Neuronal stem cell (in vitro differentiated cells): ENCODE data around the gene TPRA1.
A peak's percentile ranks its signal among the peaks of the same experiment; 100 is the strongest.

Experiments used
- DNase-seq: peaks from one replicate; pipeline ENCODE4 v3.0.0-alpha.2; 2013; ENCODE audit warnings: low spot score
- H2AFZ ChIP-seq: one replicate; pipeline ENCODE4 v1.6.1; 2013; ENCODE audit warnings: mild to moderate bottlenecking, low read length, inconsistent platforms
- H2AK5ac ChIP-seq: 2 replicates; pipeline ENCODE4 v1.6.1; 2013; ENCODE audit warnings: low read depth, mild to moderate bottlenecking, inconsistent platforms, low read length, moderate library complexity, mixed read lengths
- H2BK120ac ChIP-seq: 2 replicates; pipeline ENCODE4 v1.6.1; 2013; ENCODE audit warnings: low read depth, mild to moderate bottlenecking, inconsistent platforms, low read length, moderate library complexity, mixed read lengths
- H2BK12ac ChIP-seq: one replicate; pipeline ENCODE4 v1.6.1; 2013; ENCODE audit warnings: low read length, inconsistent platforms
- H2BK15ac ChIP-seq: 2 replicates; pipeline ENCODE4 v1.6.1; 2013; ENCODE audit warnings: mild to moderate bottlenecking, low read length, inconsistent platforms, mixed read lengths
- H2BK5ac ChIP-seq: one replicate; pipeline ENCODE4 v1.6.1; 2013; ENCODE audit warnings: inconsistent platforms, mild to moderate bottlenecking, low read length, moderate library complexity
- H3K14ac ChIP-seq: one replicate; pipeline ENCODE4 v1.6.1; 2013; ENCODE audit warnings: low read length, inconsistent platforms
- H3K18ac ChIP-seq: 2 replicates; pipeline ENCODE4 v1.6.1; 2013; ENCODE audit warnings: low read length, inconsistent platforms
- H3K23ac ChIP-seq: 2 replicates; pipeline ENCODE4 v1.6.1; 2013; ENCODE audit warnings: low read depth, mild to moderate bottlenecking, mixed read lengths, low read length, inconsistent platforms; ENCODE audit not compliant: poor library complexity
- H3K27ac ChIP-seq: replicated peaks from 3 replicates; pipeline ENCODE4 v1.5.1; 2013; ENCODE audit warnings: low read length, inconsistent platforms
- H3K27me3 ChIP-seq, 3 experiments: 2 replicates each; pipeline ENCODE4 v1.6.1; 2013; ENCODE audit warnings: low read length in 3 of 3, mild to moderate bottlenecking in 2 of 3, inconsistent platforms in 1 of 3, low read depth in 1 of 3, mixed read lengths in 1 of 3, moderate library complexity in 1 of 3; ENCODE audit not compliant: control insufficient read depth in 3 of 3, insufficient read depth in 3 of 3
- H3K36me3 ChIP-seq, 2 donors: replicated peaks in 1 of 2; 2 replicates each; pipeline ENCODE4 v1.6.1; 2013; ENCODE audit warnings: low read length in 2 of 2; ENCODE audit not compliant: control insufficient read depth in 2 of 2, insufficient read depth in 2 of 2
- H3K4ac ChIP-seq: 2 replicates; pipeline ENCODE4 v1.6.1; 2013; ENCODE audit warnings: inconsistent platforms, mild to moderate bottlenecking, low read length, moderate library complexity
- H3K4me1 ChIP-seq, 2 donors: 1 replicate in 1 of 2; 2 replicates in 1 of 2; pipeline ENCODE4 v1.6.1; 2013; ENCODE audit warnings: low read length in 2 of 2, low read depth in 1 of 2; ENCODE audit not compliant: control insufficient read depth in 2 of 2, insufficient read depth in 1 of 2
- H3K4me2 ChIP-seq: one replicate; pipeline ENCODE4 v1.6.1; 2013; ENCODE audit warnings: mild to moderate bottlenecking, low read length, inconsistent platforms; ENCODE audit not compliant: insufficient read depth, poor library complexity, severe bottlenecking
- H3K4me3 ChIP-seq, 2 donors: 2 replicates each; pipeline ENCODE4 v1.5.1; 2013; ENCODE audit warnings: low read length in 2 of 2, mild to moderate bottlenecking in 2 of 2, inconsistent platforms in 1 of 2, moderate library complexity in 1 of 2
- H3K79me1 ChIP-seq: one replicate; pipeline ENCODE4 v1.6.1; 2013; ENCODE audit warnings: low read depth, mild to moderate bottlenecking, inconsistent platforms, low read length, moderate library complexity
- H3K9ac ChIP-seq: one replicate; pipeline ENCODE4 v1.6.1; 2013; ENCODE audit warnings: mild to moderate bottlenecking, low read depth, low read length, inconsistent platforms; ENCODE audit not compliant: poor library complexity
- H3K9me3 ChIP-seq, 2 donors: replicated peaks in 1 of 2; 2 replicates each; pipeline versions ENCODE3 to v1.6.1; 2013; ENCODE audit warnings: low read length in 2 of 2, mild to moderate bottlenecking in 2 of 2, inconsistent platforms in 1 of 2, low read depth in 1 of 2, mixed read lengths in 1 of 2, moderate library complexity in 1 of 2; ENCODE audit not compliant: control insufficient read depth in 2 of 2, insufficient read depth in 1 of 2
- H4K8ac ChIP-seq: one replicate; pipeline ENCODE4 v1.6.1; 2013; ENCODE audit warnings: low read depth, mild to moderate bottlenecking, inconsistent platforms, low read length, moderate library complexity
- H4K91ac ChIP-seq: one replicate; pipeline ENCODE4 v1.6.1; 2013; ENCODE audit warnings: low read length, low read depth, mild to moderate bottlenecking, inconsistent platforms; ENCODE audit not compliant: poor library complexity
- WGBS, 2 donors: extraction: QIAGEN DNeasy Blood & Tissue Kit; methylation state at CpG; one replicate each; pipeline ENCODE4 v1.1.7; 2013; ENCODE audit warnings: missing lambda C conversion rate in 2 of 2, mixed read lengths in 1 of 2; ENCODE audit not compliant: insufficient read length in 2 of 2, insufficient replicate concordance in 1 of 2; ENCODE audit errors: extremely low coverage in 2 of 2; 5-methylcytosine and 5-hydroxymethylcytosine counted together

The TPRA1 gene

GRCh38 chr3:127629467-127630403 lies 39.2 kb upstream of the TPRA1 start:
- H3K27me3 ChIP-seq: peaks cover 2 to 20% (median 19%) of the 10 kb centered on the region in 3 experiments
- peak overlapping the region; percentile 60 for H2BK12ac ChIP-seq
- peak overlapping the region; percentile 97 for H2AK5ac ChIP-seq
- no CpG with 5 or more reads among the region's 65 CpGs for WGBS, 2 donors
- peaks cover 11 to 15% of the 10 kb centered on the region in 2 donors for H3K4me1 ChIP-seq
- peak overlapping the region; percentile 93 for H3K9ac ChIP-seq
- no peaks in the 10 kb centered on the region for H3K36me3 ChIP-seq
- no peak overlapping the region for H2BK5ac ChIP-seq
- H3K18ac ChIP-seq: peak overlapping the region; percentile 96
- peak overlapping the region; percentile 1 for H3K4ac ChIP-seq
- H4K8ac ChIP-seq: peak overlapping the region; percentile 54
- H2BK15ac ChIP-seq: peak overlapping the region; percentile 78
- H2BK120ac ChIP-seq: peak overlapping the region; percentile 49
- peak overlapping the region; percentile 83 for H3K23ac ChIP-seq
- peak overlapping the region; percentile 82 for H3K4me2 ChIP-seq
- no peak overlapping the region for H3K27ac ChIP-seq
- peak overlapping the region; percentile 60 to 81 for H3K4me3 ChIP-seq
- peak overlapping the region; percentile 90 for H2AFZ ChIP-seq
- H3K9me3 ChIP-seq: peaks cover 3 to 4% of the 10 kb centered on the region in 2 donors
- H3K14ac ChIP-seq: peak overlapping the region; percentile 98
- no peak for DNase-seq
- peak overlapping the region; percentile 39 for H4K91ac ChIP-seq
- peaks cover 5% of the 10 kb centered on the region for H3K79me1 ChIP-seq

GRCh38 chr3:127628788-127629466 lies 38.4 kb upstream of the TPRA1 start, which contains the start of gene PODXL2:
TSS of gene PODXL2 (plus strand) at chr3:127629185. CDS start at chr3:127629220, 35 bp downstream.
- Histone ChIP-seq H3K4me3 (peak within 1 kb of the TSS; percentile 60 to 81), H3K27me3 (peaks cover 2 to 20% (median 19%) of the 10 kb centered on the region in 3 experiments), H2BK12ac (peak within 1 kb of the TSS; percentile 60), H3K4me2 (peak within 1 kb of the TSS; percentile 82), H3K79me1 (peaks cover 5% of the 10 kb centered on the region), H2AFZ (peak within 1 kb of the TSS; percentile 95), H2BK15ac (peak within 1 kb of the TSS; percentile 78), H2BK5ac (no peak within 1 kb of the TSS), H3K36me3 (peaks cover 0 to 2% of the 10 kb centered on the region in 2 donors), H3K23ac (peak within 1 kb of the TSS; percentile 83), H2BK120ac (peak within 1 kb of the TSS; percentile 49), H3K14ac (peak within 1 kb of the TSS; percentile 98), H4K8ac (peak within 1 kb of the TSS; percentile 54), H3K4ac (peak within 1 kb of the TSS; percentile 1), H3K9me3 (peaks cover 3 to 4% of the 10 kb centered on the region in 2 donors), H2AK5ac (peak within 1 kb of the TSS; percentile 97), H3K27ac (no peak within 1 kb of the TSS), H3K4me1 (peaks cover 11 to 15% of the 10 kb centered on the region in 2 donors), H3K9ac (peak within 1 kb of the TSS; percentile 93), H4K91ac (peak within 1 kb of the TSS; percentile 39), H3K18ac (peak within 1 kb of the TSS; percentile 96)
- DNase-seq: peak; percentile 54
- WGBS, 2 donors: no CpG with 5 or more reads among the region's 105 CpGs

GRCh38 chr3:127628426-127628787 lies 37.9 kb upstream of the TPRA1 start:
- Histone ChIP-seq H2BK12ac (no peak overlapping the region), H3K9ac (no peak overlapping the region), H2BK120ac (no peak overlapping the region), H4K91ac (no peak overlapping the region), H2AFZ (peak overlapping the region; percentile 95), H2BK15ac (no peak overlapping the region), H3K27me3 (peaks cover 2 to 20% (median 19%) of the 10 kb centered on the region in 3 experiments), H3K23ac (no peak overlapping the region), H3K27ac (no peak overlapping the region), H3K4me3 (peak overlapping the region in 1 of 2 donors; percentile 60), H3K9me3 (peaks cover 3 to 4% of the 10 kb centered on the region in 2 donors), H3K36me3 (peaks cover under 1 to 2% of the 10 kb centered on the region in 2 donors), H3K4me1 (peaks cover 11 to 15% of the 10 kb centered on the region in 2 donors), H3K4ac (no peak overlapping the region), H3K4me2 (no peak overlapping the region), H3K14ac (no peak overlapping the region), H3K79me1 (peaks cover 5% of the 10 kb centered on the region), H2BK5ac (no peak overlapping the region), H3K18ac (peak overlapping the region; percentile 67), H4K8ac (no peak overlapping the region), H2AK5ac (no peak overlapping the region)
- no peak for DNase-seq
- no CpG with 5 or more reads among the region's 4 CpGs for WGBS, 2 donors
